HEK293 (cell line): ENCODE data around the gene SEMA3A.

Source experiments
- GLIS1 ChIP-seq: fragments of 450-650 bp; formaldehyde crosslinking; IDR thresholded peaks from 2 replicates; pipeline ENCODE4 v1.5.1; 2016; ENCODE audit warnings: missing biosample characterization, missing genetic modification characterization
- TRIM28 ChIP-seq: IDR thresholded peaks from 2 replicates; pipeline ENCODE4 v1.6.1; 2011; ENCODE audit warnings: low read length, control low read depth, borderline replicate concordance
- ZBTB21 ChIP-seq: fragments of 450-650 bp; formaldehyde crosslinking; IDR thresholded peaks from 2 replicates; pipeline ENCODE4 v1.5.1; 2017; ENCODE audit warnings: missing biosample characterization, missing genetic modification characterization
- ZNF138 ChIP-seq: fragments of 450-650 bp; formaldehyde crosslinking; IDR thresholded peaks from 2 replicates; pipeline ENCODE4 v1.5.1; 2016; ENCODE audit warnings: missing biosample characterization, missing genetic modification characterization, borderline replicate concordance
- ZNF239 ChIP-seq: fragments of 450-650 bp; formaldehyde crosslinking; IDR thresholded peaks from 2 replicates; pipeline ENCODE4 v1.5.1; 2016; ENCODE audit warnings: missing biosample characterization, missing genetic modification characterization
- ZNF561 ChIP-seq: fragments of 450-650 bp; IDR thresholded peaks from 2 replicates; pipeline ENCODE4 v1.5.1; 2018; ENCODE audit warnings: missing biosample characterization, missing genetic modification characterization, borderline replicate concordance
- ZSCAN23 ChIP-seq: fragments of 450-650 bp; formaldehyde crosslinking; IDR thresholded peaks from 2 replicates; pipeline ENCODE4 v1.5.1; 2016; ENCODE audit warnings: missing biosample characterization, missing genetic modification characterization
- TF ChIP-seq, protein P1 (sequence below): fragments of 450-650 bp; formaldehyde crosslinking; IDR thresholded peaks from 2 replicates; pipeline ENCODE4 v1.5.1; 2016; ENCODE audit warnings: missing biosample characterization, missing genetic modification characterization, borderline replicate concordance
- TF ChIP-seq, protein P2 (sequence below): fragments of 450-650 bp; formaldehyde crosslinking; IDR thresholded peaks from 2 replicates; pipeline ENCODE4 v1.5.1; 2016; ENCODE audit warnings: missing biosample characterization, missing genetic modification characterization
- TF ChIP-seq, protein P3 (sequence below): fragments of 450-650 bp; formaldehyde crosslinking; IDR thresholded peaks from 2 replicates; pipeline ENCODE4 v1.5.1; 2016; ENCODE audit warnings: missing biosample characterization, missing genetic modification characterization, low read depth
- TF ChIP-seq, protein P4 (sequence below): fragments of 450-650 bp; formaldehyde crosslinking; IDR thresholded peaks from 2 replicates; pipeline ENCODE4 v1.5.1; 2016; ENCODE audit warnings: missing biosample characterization, missing genetic modification characterization
- TF ChIP-seq, protein P5 (sequence below): fragments of 450-650 bp; formaldehyde crosslinking; IDR thresholded peaks from 2 replicates; pipeline ENCODE4 v1.5.1; 2016; ENCODE audit warnings: missing biosample characterization, missing genetic modification characterization
- TF ChIP-seq, protein P6 (sequence below): fragments of 450-650 bp; formaldehyde crosslinking; IDR thresholded peaks from 2 replicates; pipeline ENCODE4 v1.5.1; 2017; ENCODE audit warnings: missing biosample characterization, missing genetic modification characterization

Gene SEMA3A

DNA sequence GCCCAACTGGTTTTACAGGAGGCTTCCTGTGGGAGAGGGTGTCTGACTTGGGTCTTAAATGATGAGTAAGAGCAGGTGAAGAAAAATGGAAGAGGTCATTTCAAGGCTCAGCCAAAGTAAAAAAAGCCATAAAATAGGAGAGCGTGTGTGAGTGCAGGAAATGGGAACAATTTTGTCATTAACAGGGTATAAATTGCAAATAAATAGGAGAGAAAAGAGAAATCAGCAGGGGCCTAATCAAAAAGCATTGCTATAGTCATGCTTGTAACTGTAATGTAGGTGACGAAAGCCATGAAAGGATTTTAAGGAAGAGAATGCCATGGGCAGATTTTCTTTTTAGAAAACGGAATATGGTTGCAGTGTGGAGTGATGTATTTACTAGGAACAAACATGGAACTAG is 15.7 kb upstream of the SEMA3A start (continued):
- TF ChIP-seq, protein P1, sequence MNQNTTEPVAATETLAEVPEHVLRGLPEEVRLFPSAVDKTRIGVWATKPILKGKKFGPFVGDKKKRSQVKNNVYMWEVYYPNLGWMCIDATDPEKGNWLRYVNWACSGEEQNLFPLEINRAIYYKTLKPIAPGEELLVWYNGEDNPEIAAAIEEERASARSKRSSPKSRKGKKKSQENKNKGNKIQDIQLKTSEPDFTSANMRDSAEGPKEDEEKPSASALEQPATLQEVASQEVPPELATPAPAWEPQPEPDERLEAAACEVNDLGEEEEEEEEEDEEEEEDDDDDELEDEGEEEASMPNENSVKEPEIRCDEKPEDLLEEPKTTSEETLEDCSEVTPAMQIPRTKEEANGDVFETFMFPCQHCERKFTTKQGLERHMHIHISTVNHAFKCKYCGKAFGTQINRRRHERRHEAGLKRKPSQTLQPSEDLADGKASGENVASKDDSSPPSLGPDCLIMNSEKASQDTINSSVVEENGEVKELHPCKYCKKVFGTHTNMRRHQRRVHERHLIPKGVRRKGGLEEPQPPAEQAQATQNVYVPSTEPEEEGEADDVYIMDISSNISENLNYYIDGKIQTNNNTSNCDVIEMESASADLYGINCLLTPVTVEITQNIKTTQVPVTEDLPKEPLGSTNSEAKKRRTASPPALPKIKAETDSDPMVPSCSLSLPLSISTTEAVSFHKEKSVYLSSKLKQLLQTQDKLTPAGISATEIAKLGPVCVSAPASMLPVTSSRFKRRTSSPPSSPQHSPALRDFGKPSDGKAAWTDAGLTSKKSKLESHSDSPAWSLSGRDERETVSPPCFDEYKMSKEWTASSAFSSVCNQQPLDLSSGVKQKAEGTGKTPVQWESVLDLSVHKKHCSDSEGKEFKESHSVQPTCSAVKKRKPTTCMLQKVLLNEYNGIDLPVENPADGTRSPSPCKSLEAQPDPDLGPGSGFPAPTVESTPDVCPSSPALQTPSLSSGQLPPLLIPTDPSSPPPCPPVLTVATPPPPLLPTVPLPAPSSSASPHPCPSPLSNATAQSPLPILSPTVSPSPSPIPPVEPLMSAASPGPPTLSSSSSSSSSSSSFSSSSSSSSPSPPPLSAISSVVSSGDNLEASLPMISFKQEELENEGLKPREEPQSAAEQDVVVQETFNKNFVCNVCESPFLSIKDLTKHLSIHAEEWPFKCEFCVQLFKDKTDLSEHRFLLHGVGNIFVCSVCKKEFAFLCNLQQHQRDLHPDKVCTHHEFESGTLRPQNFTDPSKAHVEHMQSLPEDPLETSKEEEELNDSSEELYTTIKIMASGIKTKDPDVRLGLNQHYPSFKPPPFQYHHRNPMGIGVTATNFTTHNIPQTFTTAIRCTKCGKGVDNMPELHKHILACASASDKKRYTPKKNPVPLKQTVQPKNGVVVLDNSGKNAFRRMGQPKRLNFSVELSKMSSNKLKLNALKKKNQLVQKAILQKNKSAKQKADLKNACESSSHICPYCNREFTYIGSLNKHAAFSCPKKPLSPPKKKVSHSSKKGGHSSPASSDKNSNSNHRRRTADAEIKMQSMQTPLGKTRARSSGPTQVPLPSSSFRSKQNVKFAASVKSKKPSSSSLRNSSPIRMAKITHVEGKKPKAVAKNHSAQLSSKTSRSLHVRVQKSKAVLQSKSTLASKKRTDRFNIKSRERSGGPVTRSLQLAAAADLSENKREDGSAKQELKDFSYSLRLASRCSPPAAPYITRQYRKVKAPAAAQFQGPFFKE (tag by site-specific recombination), result no peak
- TF ChIP-seq, protein P2, sequence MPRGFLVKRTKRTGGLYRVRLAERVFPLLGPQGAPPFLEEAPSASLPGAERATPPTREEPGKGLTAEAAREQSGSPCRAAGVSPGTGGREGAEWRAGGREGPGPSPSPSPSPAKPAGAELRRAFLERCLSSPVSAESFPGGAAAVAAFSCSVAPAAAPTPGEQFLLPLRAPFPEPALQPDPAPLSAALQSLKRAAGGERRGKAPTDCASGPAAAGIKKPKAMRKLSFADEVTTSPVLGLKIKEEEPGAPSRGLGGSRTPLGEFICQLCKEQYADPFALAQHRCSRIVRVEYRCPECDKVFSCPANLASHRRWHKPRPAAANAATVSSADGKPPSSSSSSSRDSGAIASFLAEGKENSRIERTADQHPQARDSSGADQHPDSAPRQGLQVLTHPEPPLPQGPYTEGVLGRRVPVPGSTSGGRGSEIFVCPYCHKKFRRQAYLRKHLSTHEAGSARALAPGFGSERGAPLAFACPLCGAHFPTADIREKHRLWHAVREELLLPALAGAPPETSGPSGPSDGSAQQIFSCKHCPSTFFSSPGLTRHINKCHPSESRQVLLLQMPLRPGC (tag by site-specific recombination), result no peak
- no peak for TF ChIP-seq ZSCAN23 (tag by site-specific recombination)
- no peak for TF ChIP-seq TRIM28
- no peak for TF ChIP-seq ZNF239 (tag by site-specific recombination)
- TF ChIP-seq, protein P3, sequence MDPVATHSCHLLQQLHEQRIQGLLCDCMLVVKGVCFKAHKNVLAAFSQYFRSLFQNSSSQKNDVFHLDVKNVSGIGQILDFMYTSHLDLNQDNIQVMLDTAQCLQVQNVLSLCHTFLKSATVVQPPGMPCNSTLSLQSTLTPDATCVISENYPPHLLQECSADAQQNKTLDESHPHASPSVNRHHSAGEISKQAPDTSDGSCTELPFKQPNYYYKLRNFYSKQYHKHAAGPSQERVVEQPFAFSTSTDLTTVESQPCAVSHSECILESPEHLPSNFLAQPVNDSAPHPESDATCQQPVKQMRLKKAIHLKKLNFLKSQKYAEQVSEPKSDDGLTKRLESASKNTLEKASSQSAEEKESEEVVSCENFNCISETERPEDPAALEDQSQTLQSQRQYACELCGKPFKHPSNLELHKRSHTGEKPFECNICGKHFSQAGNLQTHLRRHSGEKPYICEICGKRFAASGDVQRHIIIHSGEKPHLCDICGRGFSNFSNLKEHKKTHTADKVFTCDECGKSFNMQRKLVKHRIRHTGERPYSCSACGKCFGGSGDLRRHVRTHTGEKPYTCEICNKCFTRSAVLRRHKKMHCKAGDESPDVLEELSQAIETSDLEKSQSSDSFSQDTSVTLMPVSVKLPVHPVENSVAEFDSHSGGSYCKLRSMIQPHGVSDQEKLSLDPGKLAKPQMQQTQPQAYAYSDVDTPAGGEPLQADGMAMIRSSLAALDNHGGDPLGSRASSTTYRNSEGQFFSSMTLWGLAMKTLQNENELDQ (tag by site-specific recombination), result no peak
- TF ChIP-seq ZNF561 (tag by site-specific recombination), result no peak
- TF ChIP-seq, protein P4, sequence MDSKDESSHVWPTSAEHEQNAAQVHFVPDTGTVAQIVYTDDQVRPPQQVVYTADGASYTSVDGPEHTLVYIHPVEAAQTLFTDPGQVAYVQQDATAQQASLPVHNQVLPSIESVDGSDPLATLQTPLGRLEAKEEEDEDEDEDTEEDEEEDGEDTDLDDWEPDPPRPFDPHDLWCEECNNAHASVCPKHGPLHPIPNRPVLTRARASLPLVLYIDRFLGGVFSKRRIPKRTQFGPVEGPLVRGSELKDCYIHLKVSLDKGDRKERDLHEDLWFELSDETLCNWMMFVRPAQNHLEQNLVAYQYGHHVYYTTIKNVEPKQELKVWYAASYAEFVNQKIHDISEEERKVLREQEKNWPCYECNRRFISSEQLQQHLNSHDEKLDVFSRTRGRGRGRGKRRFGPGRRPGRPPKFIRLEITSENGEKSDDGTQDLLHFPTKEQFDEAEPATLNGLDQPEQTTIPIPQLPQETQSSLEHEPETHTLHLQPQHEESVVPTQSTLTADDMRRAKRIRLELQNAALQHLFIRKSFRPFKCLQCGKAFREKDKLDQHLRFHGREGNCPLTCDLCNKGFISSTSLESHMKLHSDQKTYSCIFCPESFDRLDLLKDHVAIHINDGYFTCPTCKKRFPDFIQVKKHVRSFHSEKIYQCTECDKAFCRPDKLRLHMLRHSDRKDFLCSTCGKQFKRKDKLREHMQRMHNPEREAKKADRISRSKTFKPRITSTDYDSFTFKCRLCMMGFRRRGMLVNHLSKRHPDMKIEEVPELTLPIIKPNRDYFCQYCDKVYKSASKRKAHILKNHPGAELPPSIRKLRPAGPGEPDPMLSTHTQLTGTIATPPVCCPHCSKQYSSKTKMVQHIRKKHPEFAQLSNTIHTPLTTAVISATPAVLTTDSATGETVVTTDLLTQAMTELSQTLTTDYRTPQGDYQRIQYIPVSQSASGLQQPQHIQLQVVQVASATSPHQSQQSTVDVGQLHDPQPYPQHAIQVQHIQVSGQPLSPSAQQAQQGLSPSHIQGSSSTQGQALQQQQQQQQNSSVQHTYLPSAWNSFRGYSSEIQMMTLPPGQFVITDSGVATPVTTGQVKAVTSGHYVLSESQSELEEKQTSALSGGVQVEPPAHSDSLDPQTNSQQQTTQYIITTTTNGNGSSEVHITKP (tag by site-specific recombination), result no peak
- TF ChIP-seq ZNF138 (tag by site-specific recombination), result no peak
- TF ChIP-seq GLIS1 (tag by site-specific recombination), result no peak
- TF ChIP-seq, protein P5, sequence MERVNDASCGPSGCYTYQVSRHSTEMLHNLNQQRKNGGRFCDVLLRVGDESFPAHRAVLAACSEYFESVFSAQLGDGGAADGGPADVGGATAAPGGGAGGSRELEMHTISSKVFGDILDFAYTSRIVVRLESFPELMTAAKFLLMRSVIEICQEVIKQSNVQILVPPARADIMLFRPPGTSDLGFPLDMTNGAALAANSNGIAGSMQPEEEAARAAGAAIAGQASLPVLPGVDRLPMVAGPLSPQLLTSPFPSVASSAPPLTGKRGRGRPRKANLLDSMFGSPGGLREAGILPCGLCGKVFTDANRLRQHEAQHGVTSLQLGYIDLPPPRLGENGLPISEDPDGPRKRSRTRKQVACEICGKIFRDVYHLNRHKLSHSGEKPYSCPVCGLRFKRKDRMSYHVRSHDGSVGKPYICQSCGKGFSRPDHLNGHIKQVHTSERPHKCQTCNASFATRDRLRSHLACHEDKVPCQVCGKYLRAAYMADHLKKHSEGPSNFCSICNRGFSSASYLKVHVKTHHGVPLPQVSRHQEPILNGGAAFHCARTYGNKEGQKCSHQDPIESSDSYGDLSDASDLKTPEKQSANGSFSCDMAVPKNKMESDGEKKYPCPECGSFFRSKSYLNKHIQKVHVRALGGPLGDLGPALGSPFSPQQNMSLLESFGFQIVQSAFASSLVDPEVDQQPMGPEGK (tag by site-specific recombination), result no peak
- TF ChIP-seq, protein P6, sequence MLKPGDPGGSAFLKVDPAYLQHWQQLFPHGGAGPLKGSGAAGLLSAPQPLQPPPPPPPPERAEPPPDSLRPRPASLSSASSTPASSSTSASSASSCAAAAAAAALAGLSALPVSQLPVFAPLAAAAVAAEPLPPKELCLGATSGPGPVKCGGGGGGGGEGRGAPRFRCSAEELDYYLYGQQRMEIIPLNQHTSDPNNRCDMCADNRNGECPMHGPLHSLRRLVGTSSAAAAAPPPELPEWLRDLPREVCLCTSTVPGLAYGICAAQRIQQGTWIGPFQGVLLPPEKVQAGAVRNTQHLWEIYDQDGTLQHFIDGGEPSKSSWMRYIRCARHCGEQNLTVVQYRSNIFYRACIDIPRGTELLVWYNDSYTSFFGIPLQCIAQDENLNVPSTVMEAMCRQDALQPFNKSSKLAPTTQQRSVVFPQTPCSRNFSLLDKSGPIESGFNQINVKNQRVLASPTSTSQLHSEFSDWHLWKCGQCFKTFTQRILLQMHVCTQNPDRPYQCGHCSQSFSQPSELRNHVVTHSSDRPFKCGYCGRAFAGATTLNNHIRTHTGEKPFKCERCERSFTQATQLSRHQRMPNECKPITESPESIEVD (tag by site-specific recombination), result no peak
- no peak for TF ChIP-seq ZBTB21 (tag by site-specific recombination)
